Measurements from ENCODE around the gene PTGR1.
A peak's percentile ranks its signal among the peaks of the same experiment; 100 is the strongest.

The PTGR1 gene

DNA sequence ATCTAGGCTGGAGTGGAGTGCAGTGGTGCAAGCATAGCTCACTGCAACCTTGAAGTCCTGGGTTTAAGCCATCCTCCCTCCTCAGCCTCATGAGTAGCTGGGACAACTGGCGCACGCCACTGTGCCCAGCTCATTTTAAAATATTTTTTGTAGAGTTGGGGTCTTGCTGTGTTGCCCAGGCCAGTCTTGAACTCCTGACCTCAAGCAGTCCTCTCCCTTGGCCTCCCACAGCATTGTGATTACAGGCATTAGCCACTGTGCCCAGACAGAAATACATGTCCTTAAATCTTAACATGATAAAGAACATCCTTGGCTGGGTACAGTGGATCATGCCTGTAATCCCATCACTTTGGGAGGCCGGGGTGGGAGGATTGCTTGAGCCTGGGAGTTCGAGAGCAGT lies 67.7 kb downstream of the PTGR1 start:
- DNase-seq: no peak

- no peak for DNase-seq
Observed at GRCh38 chr9:111529787-111530186, 69.7 kb downstream of the PTGR1 start.

DNA sequence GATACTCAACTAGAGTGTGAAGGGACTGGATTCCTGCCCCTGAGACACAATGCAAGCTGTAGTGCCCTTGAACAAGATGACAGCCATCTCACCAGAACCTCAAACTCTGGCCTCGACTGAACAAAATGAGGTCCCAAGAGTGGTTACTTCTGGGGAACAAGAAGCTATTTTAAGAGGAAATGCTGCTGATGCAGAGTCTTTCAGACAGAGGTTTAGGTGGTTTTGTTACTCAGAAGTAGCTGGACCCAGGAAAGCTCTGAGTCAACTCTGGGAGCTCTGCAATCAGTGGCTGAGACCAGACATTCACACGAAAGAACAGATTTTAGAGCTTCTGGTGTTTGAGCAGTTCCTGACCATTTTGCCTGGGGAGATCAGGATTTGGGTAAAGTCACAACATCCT lies 72.1 kb downstream of the PTGR1 start:
- no peak for DNase-seq

DNA sequence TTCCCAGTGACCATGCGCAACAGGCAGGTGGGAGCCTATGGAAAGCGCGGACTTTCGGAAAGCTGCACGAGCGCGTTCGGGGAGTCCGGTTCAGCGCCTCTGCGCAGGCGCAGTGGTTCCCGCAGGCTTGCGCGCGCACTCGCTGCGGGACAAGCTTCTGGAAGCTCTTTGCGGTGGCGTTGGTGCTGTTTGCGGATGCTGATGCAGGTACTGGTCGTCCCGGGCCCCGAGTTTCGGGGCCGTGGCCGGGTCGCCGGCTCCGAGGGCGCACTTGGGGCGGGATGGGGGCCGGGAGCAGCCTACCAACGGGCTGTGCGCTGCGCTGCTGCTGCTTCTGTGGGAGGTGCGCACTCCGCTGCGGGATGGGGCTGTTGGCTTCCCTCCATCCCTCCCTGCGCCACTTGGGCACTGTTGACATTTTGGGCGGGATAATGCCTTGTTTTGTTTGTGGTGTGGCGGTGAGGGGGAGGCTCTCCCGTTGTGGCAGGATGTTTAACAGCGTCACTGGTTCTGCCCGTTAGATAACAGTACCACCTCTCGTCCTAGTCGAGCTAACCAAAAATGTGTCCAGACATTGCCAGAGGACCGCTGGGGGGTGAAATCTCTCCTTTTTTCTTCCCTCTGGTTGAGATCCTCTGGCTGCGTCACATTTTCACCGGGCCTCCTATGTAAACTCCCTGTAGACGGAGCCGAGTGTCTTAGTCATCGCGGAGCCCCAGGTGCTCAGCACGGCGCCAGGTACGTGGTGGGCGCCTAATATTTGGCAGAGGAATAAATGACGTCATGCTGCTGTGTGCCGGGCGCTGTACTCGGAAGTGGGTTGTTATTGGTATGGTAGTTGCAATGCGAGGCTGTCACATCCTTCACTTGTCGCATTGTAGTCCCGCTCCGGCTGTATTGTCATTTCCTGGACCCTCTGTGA lies 74.1 kb downstream of the PTGR1 start, which contains the start of gene ZNF483:
ZNF483 (plus strand) TSS at position 124 of the 922 bp plus-strand sequence. CDS start 2,217 bp downstream, outside the sequence.
- peak; percentile 85 for DNase-seq

DNA sequence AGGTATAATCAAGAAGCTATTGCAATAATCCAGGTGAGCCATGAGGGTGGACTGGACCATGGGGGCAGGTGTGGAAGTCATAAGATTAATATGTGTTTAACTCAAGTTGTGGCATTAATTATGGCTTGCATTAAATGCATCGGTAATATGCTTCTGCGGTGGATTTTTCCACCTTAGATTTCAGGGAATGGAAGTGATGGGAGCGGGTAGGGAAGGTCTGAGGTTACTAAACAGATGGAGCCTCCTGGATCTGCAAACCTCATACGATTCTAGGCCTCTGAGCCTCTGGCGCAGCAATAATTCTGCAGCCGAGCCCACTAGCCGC lies 74.8 kb downstream of the PTGR1 start:
- no peak for DNase-seq

GRCh38 chr9:111516061-111516465 lies 83.4 kb downstream of the PTGR1 start:
- no peak for DNase-seq

DNA sequence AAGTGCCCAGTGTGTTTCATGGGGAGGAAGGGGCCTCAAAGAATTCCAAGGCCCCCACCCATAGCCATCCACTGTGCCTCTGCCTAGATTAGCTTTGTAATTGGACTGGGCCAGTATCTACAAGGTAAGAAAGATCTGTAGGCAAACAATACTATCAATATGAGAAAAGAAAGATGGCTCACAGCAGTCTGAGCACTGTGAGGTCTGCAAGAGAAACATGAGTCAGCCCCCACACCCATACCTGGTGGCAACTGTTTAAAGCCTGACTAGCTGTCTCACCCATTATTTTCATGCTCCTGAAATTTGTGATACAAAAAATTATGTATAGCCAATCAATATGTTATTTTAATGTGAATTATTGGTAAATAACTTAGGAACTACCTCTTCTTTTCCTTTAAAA lies 84.5 kb downstream of the PTGR1 start:
- DNase-seq: no peak

All from CD4-positive, alpha-beta T cell treated with Interleukin-15 for 1 hour (primary cell).